GM12872 (cell line): ENCODE data around the gene SPN.
A peak's percentile ranks its signal among the peaks of the same experiment; 100 is the strongest.

Experiments
- CTCF ChIP-seq: IDR thresholded peaks from 3 replicates; pipeline ENCODE4 v1.5.1; 2011; ENCODE audit warnings: low read depth, mild to moderate bottlenecking, low read length, moderate library complexity; ENCODE audit not compliant: insufficient read depth

SPN gene

GRCh38 chr16:29708917-29709600 lies 46.0 kb downstream of the SPN start:
- TF ChIP-seq CTCF = no peak

GRCh38 chr16:29710227-29711219 lies 47.5 kb downstream of the SPN start:
- TF ChIP-seq CTCF = peak; percentile 70

GRCh38 chr16:29712809-29713208 lies 49.8 kb downstream of the SPN start:
- TF ChIP-seq CTCF = no peak

- no peak for TF ChIP-seq CTCF
These were observed 51.3 kb downstream of the SPN start for GRCh38 chr16:29714396-29714795.

- no peak for TF ChIP-seq CTCF
These were observed 51.9 kb downstream of the SPN start for GRCh38 chr16:29714972-29715371.

- no peak for TF ChIP-seq CTCF
These were observed 54.1 kb downstream of the SPN start for GRCh38 chr16:29717113-29717512.

GRCh38 chr16:29719063-29719462 lies 56.0 kb downstream of the SPN start:
- no peak for TF ChIP-seq CTCF
